Loucy (cell line): ENCODE data around the gene PLIN5.

Experiments used
- H2AFZ ChIP-seq: fragments of 200-600 bp; sonication (generic); 2 replicates; pipeline ENCODE4 v1.6.0; 2016; ENCODE audit warnings: antibody characterized with exemption, mild to moderate bottlenecking, low read length, moderate library complexity
- H3F3A ChIP-seq: fragments of 200-600 bp; 2 replicates; pipeline ENCODE4 v1.6.0; 2016; ENCODE audit warnings: antibody characterized with exemption, low read depth, mild to moderate bottlenecking
- H3K27me3 ChIP-seq: fragments of 200-600 bp; sonication (generic); 2 replicates; pipeline ENCODE4 v1.6.1; 2014; ENCODE audit warnings: low read length, mild to moderate bottlenecking; ENCODE audit not compliant: insufficient read depth, poor library complexity, severe bottlenecking
- H3K36me3 ChIP-seq: fragments of 200-600 bp; sonication (generic); 2 replicates; pipeline ENCODE4 v1.6.1; 2016; ENCODE audit warnings: low read length; ENCODE audit not compliant: insufficient read depth
- H3K4me1 ChIP-seq: fragments of 200-600 bp; sonication (generic); 2 replicates; pipeline ENCODE4 v1.5.1; 2014; ENCODE audit warnings: low read length, mild to moderate bottlenecking; ENCODE audit not compliant: insufficient read depth, poor library complexity, severe bottlenecking
- H3K4me2 ChIP-seq: fragments of 200-600 bp; sonication (generic); 2 replicates; pipeline ENCODE4 v1.6.0; 2014; ENCODE audit warnings: antibody characterized with exemption, low read length, low read depth, mild to moderate bottlenecking; ENCODE audit not compliant: poor library complexity, severe bottlenecking
- H3K4me3 ChIP-seq: fragments of 200-600 bp; sonication (generic); 2 replicates; pipeline ENCODE4 v1.5.1; 2014; ENCODE audit warnings: low read length, mild to moderate bottlenecking, mixed read lengths; ENCODE audit not compliant: poor library complexity, severe bottlenecking
- H3K79me2 ChIP-seq: fragments of 200-600 bp; sonication (generic); 2 replicates; pipeline ENCODE4 v1.6.1; 2014; ENCODE audit warnings: low read length; ENCODE audit not compliant: insufficient read depth
- H3K9ac ChIP-seq: fragments of 200-600 bp; sonication (generic); 2 replicates; pipeline ENCODE4 v1.6.0; 2014; ENCODE audit warnings: mild to moderate bottlenecking, low read depth, low read length, moderate library complexity; ENCODE audit not compliant: poor library complexity, severe bottlenecking
- H3K9me2 ChIP-seq: fragments of 200-600 bp; sonication (generic); replicated peaks from 2 replicates; pipeline ENCODE4 v1.6.1; 2016; ENCODE audit warnings: low read depth, low read length, mixed read lengths
- H3K9me3 ChIP-seq: fragments of 200-600 bp; sonication (generic); 2 replicates; pipeline ENCODE4 v1.6.1; 2014; ENCODE audit warnings: mild to moderate bottlenecking, antibody characterized with exemption, low read length, low read depth; ENCODE audit not compliant: insufficient read depth
- H4K20me1 ChIP-seq: fragments of 200-600 bp; sonication (generic); 2 replicates; pipeline ENCODE4 v1.6.0; 2014; ENCODE audit warnings: antibody characterized with exemption, low read length, mild to moderate bottlenecking; ENCODE audit not compliant: insufficient read depth, poor library complexity, severe bottlenecking
- CTCF ChIP-seq: fragments of 200-600 bp; sonication (generic); conservative IDR thresholded peaks from 2 replicates; pipeline ENCODE4 v1.5.1; 2014; ENCODE audit warnings: mild to moderate bottlenecking, antibody characterized with exemption, low read length
- EZH2phosphoT487 ChIP-seq: fragments of 200-600 bp; IDR thresholded peaks from 2 replicates; pipeline ENCODE4 v1.6.1; 2018; ENCODE audit warnings: antibody characterized with exemption, mild to moderate bottlenecking, moderate library complexity, borderline replicate concordance

The PLIN5 gene

GRCh38 chr19:4533835-4534424 lies 1.1 kb downstream of the PLIN5 start:
- TF ChIP-seq EZH2phosphoT487 (no peak), CTCF (no peak)
- Histone ChIP-seq H3K9me3 (no peaks in the 10 kb centered on the region), H3K36me3 (no peaks in the 10 kb centered on the region), H4K20me1 (no peaks in the 10 kb centered on the region), H3K27me3 (no peaks in the 10 kb centered on the region), H2AFZ (no peak overlapping the region), H3K9ac (no peak overlapping the region), H3K4me1 (no peaks in the 10 kb centered on the region), H3K4me3 (no peak overlapping the region), H3F3A (no peaks in the 10 kb centered on the region), H3K4me2 (no peak overlapping the region), H3K79me2 (no peaks in the 10 kb centered on the region), H3K9me2 (no peaks in the 10 kb centered on the region)

- Histone ChIP-seq H3F3A (no peaks in the 10 kb centered on the region), H3K9me2 (no peaks in the 10 kb centered on the region), H3K4me2 (no peak overlapping the region), H3K79me2 (no peaks in the 10 kb centered on the region), H3K9ac (no peak overlapping the region), H3K4me3 (no peak overlapping the region), H2AFZ (no peak overlapping the region), H3K9me3 (no peaks in the 10 kb centered on the region), H3K27me3 (no peaks in the 10 kb centered on the region), H3K36me3 (no peaks in the 10 kb centered on the region), H3K4me1 (no peaks in the 10 kb centered on the region), H4K20me1 (no peaks in the 10 kb centered on the region)
- TF ChIP-seq EZH2phosphoT487: no peak
- no peak for TF ChIP-seq CTCF
Measured at GRCh38 chr19:4533334-4533733, 1.7 kb downstream of the PLIN5 start.

- H2AFZ ChIP-seq: no peak overlapping the region
- H3K4me2 ChIP-seq: no peak overlapping the region
- H4K20me1 ChIP-seq: no peaks in the 10 kb centered on the region
- H3K4me3 ChIP-seq: no peak overlapping the region
- H3K79me2 ChIP-seq: no peaks in the 10 kb centered on the region
- TF ChIP-seq EZH2phosphoT487 (no peak), CTCF (no peak)
- no peak overlapping the region for H3K9ac ChIP-seq
- H3K9me3 ChIP-seq: no peaks in the 10 kb centered on the region
- no peaks in the 10 kb centered on the region for H3K4me1 ChIP-seq
- H3F3A ChIP-seq: no peaks in the 10 kb centered on the region
- no peaks in the 10 kb centered on the region for H3K36me3 ChIP-seq
- no peaks in the 10 kb centered on the region for H3K9me2 ChIP-seq
- H3K27me3 ChIP-seq: no peaks in the 10 kb centered on the region
Measured at GRCh38 chr19:4531562-4532165, 3.4 kb downstream of the PLIN5 start.
